HepG2 (cell line): ENCODE results near the gene ATP2B2. TPM values are rescaled to one million over a fixed set of nuclear protein-coding genes. Genes with fewer than 3 reads are reported as not detected.
A peak's percentile ranks its signal among the peaks of the same experiment; 100 is the strongest.

Experiments
- MLXIP ChIP-seq: sonication (generic); formaldehyde crosslinking; IDR thresholded peaks from 2 replicates; pipeline ENCODE4 v1.9.0; 2021; ENCODE audit warnings: missing genetic modification reagents, borderline replicate concordance
- MTA1 ChIP-seq: sonication (generic); formaldehyde crosslinking; IDR thresholded peaks from 2 replicates; pipeline ENCODE4 v1.4.0; 2020; ENCODE audit warnings: missing genetic modification reagents, mild to moderate bottlenecking, borderline replicate concordance
- RXRB ChIP-seq: IDR thresholded peaks from 2 replicates; pipeline ENCODE4 v1.6.1; 2016; ENCODE audit warnings: borderline replicate concordance, missing genetic modification reagents, missing compliant biosample characterization
- SAFB2 ChIP-seq: sonication (generic); formaldehyde crosslinking; IDR thresholded peaks from 2 replicates; pipeline ENCODE4 v1.5.1; 2020; ENCODE audit warnings: missing genetic modification reagents, low read depth, mild to moderate bottlenecking, borderline replicate concordance
- SATB2 ChIP-seq: sonication (generic); formaldehyde crosslinking; IDR thresholded peaks from 2 replicates; pipeline ENCODE4 v1.5.0; 2020; ENCODE audit warnings: missing genetic modification reagents
- ZNF33A ChIP-seq: sonication (generic); formaldehyde crosslinking; IDR thresholded peaks from 2 replicates; pipeline ENCODE4 v1.5.1; 2020; ENCODE audit warnings: missing genetic modification reagents, mild to moderate bottlenecking, moderate library complexity, borderline replicate concordance
- ZNF652 ChIP-seq: IDR thresholded peaks from 2 replicates; pipeline ENCODE4 v1.6.1; 2016; ENCODE audit warnings: low read depth, borderline replicate concordance
- polyA plus RNA-seq, 8 experiments: library from polyadenylated mRNA; depleted of rRNA in 3 of 8; stranded (reverse) in 7 of 8; unstranded in 1 of 8; fragments of >200 nt; fragmentation: Illumina TruSeq in 4 of 8; extraction: Trizol in 4 of 8; gene quantifications; 2 replicates each; pipeline versions ENCODE4 v1.2.1 to v1.2.3, GENCODE V29; 2011 to 2016; ENCODE audit warnings: low read depth in 4 of 8, missing spikeins in 1 of 8, mixed read lengths in 1 of 8; ENCODE audit not compliant: insufficient read depth in 1 of 8
- total RNA-seq, 5 experiments: library from RNA; depleted of rRNA; stranded (reverse); fragments of >200 nt; fragmentation: Illumina TruSeq; extraction: Trizol; gene quantifications; 2 replicates each; pipeline ENCODE4 v1.2.3, GENCODE V29; 2016; ENCODE audit warnings: low read depth in 1 of 5
- TF ChIP-seq, protein P1 (sequence below): sonication (generic); formaldehyde crosslinking; IDR thresholded peaks from 2 replicates; pipeline ENCODE4 v1.9.0; 2022; ENCODE audit warnings: low read depth, missing genetic modification reagents
- TF ChIP-seq, protein P2 (sequence below): IDR thresholded peaks from 2 replicates; pipeline ENCODE4 v1.6.1; 2016; ENCODE audit warnings: missing compliant biosample characterization, missing genetic modification reagents, borderline replicate concordance
- TF ChIP-seq, protein P3 (sequence below): sonication (generic); formaldehyde crosslinking; IDR thresholded peaks from 2 replicates; pipeline ENCODE4 v1.4.0; 2020; ENCODE audit warnings: missing genetic modification reagents, borderline replicate concordance
- TF ChIP-seq, protein P4 (sequence below): sonication (generic); formaldehyde crosslinking; IDR thresholded peaks from 2 replicates; pipeline ENCODE4; 2020; ENCODE audit warnings: missing genetic modification reagents, mild to moderate bottlenecking, borderline replicate concordance
- TF ChIP-seq, protein P5 (sequence below): sonication (generic); IDR thresholded peaks from 2 replicates; pipeline ENCODE4 v1.6.1; 2016; ENCODE audit warnings: low read depth, borderline replicate concordance

Gene ATP2B2
- total and polyA plus RNA-seq, 2 of the 13 experiments (the other 11 are each of a cell fraction or from before 2014, with no cell fraction given) = 1.5 to 2.3 TPM

GRCh38 chr3:10470120-10471053 is 35.0 kb downstream of the ATP2B2 start (continued):
- TF ChIP-seq, protein P1, sequence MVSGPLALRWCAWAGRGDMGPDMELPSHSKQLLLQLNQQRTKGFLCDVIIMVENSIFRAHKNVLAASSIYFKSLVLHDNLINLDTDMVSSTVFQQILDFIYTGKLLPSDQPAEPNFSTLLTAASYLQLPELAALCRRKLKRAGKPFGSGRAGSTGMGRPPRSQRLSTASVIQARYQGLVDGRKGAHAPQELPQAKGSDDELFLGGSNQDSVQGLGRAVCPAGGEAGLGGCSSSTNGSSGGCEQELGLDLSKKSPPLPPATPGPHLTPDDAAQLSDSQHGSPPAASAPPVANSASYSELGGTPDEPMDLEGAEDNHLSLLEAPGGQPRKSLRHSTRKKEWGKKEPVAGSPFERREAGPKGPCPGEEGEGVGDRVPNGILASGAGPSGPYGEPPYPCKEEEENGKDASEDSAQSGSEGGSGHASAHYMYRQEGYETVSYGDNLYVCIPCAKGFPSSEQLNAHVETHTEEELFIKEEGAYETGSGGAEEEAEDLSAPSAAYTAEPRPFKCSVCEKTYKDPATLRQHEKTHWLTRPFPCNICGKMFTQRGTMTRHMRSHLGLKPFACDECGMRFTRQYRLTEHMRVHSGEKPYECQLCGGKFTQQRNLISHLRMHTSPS (CRISPR knock-in tag) = peak; percentile 39; the same call in 1 of the 2 replicates
- TF ChIP-seq, protein P2, sequence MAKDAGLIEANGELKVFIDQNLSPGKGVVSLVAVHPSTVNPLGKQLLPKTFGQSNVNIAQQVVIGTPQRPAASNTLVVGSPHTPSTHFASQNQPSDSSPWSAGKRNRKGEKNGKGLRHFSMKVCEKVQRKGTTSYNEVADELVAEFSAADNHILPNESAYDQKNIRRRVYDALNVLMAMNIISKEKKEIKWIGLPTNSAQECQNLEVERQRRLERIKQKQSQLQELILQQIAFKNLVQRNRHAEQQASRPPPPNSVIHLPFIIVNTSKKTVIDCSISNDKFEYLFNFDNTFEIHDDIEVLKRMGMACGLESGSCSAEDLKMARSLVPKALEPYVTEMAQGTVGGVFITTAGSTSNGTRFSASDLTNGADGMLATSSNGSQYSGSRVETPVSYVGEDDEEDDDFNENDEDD (CRISPR knock-in tag) = no peak
- peak; percentile 88 for TF ChIP-seq ZNF652
- TF ChIP-seq, protein P3, sequence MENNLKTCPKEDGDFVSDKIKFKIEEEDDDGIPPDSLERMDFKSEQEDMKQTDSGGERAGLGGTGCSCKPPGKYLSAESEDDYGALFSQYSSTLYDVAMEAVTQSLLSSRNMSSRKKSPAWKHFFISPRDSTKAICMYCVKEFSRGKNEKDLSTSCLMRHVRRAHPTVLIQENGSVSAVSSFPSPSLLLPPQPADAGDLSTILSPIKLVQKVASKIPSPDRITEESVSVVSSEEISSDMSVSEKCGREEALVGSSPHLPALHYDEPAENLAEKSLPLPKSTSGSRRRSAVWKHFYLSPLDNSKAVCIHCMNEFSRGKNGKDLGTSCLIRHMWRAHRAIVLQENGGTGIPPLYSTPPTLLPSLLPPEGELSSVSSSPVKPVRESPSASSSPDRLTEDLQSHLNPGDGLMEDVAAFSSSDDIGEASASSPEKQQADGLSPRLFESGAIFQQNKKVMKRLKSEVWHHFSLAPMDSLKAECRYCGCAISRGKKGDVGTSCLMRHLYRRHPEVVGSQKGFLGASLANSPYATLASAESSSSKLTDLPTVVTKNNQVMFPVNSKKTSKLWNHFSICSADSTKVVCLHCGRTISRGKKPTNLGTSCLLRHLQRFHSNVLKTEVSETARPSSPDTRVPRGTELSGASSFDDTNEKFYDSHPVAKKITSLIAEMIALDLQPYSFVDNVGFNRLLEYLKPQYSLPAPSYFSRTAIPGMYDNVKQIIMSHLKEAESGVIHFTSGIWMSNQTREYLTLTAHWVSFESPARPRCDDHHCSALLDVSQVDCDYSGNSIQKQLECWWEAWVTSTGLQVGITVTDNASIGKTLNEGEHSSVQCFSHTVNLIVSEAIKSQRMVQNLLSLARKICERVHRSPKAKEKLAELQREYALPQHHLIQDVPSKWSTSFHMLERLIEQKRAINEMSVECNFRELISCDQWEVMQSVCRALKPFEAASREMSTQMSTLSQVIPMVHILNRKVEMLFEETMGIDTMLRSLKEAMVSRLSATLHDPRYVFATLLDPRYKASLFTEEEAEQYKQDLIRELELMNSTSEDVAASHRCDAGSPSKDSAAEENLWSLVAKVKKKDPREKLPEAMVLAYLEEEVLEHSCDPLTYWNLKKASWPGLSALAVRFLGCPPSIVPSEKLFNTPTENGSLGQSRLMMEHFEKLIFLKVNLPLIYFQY (CRISPR knock-in tag) = 0 out of 2 replicates have a peak, but pooled peaks have one; percentile 26
- TF ChIP-seq, protein P4, sequence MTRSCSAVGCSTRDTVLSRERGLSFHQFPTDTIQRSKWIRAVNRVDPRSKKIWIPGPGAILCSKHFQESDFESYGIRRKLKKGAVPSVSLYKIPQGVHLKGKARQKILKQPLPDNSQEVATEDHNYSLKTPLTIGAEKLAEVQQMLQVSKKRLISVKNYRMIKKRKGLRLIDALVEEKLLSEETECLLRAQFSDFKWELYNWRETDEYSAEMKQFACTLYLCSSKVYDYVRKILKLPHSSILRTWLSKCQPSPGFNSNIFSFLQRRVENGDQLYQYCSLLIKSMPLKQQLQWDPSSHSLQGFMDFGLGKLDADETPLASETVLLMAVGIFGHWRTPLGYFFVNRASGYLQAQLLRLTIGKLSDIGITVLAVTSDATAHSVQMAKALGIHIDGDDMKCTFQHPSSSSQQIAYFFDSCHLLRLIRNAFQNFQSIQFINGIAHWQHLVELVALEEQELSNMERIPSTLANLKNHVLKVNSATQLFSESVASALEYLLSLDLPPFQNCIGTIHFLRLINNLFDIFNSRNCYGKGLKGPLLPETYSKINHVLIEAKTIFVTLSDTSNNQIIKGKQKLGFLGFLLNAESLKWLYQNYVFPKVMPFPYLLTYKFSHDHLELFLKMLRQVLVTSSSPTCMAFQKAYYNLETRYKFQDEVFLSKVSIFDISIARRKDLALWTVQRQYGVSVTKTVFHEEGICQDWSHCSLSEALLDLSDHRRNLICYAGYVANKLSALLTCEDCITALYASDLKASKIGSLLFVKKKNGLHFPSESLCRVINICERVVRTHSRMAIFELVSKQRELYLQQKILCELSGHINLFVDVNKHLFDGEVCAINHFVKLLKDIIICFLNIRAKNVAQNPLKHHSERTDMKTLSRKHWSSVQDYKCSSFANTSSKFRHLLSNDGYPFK (CRISPR knock-in tag) = 0 out of 2 replicates have a peak, but pooled peaks have one; percentile 15
- no peak for TF ChIP-seq ZNF33A (CRISPR knock-in tag)
- no peak for TF ChIP-seq SATB2
- no peak for TF ChIP-seq MLXIP (CRISPR knock-in tag)
- 0 out of 2 replicates have a peak, but pooled peaks have one; percentile 25 for TF ChIP-seq SAFB2
- TF ChIP-seq MTA1 (CRISPR knock-in tag) = 0 out of 2 replicates have a peak, but pooled peaks have one; percentile 60
- TF ChIP-seq, protein P5, sequence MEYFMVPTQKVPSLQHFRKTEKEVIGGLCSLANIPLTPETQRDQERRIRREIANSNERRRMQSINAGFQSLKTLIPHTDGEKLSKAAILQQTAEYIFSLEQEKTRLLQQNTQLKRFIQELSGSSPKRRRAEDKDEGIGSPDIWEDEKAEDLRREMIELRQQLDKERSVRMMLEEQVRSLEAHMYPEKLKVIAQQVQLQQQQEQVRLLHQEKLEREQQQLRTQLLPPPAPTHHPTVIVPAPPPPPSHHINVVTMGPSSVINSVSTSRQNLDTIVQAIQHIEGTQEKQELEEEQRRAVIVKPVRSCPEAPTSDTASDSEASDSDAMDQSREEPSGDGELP = 0 out of 2 replicates have a peak, but pooled peaks have one; percentile 29
- peak; percentile 64 for TF ChIP-seq RXRB (CRISPR knock-in tag)
